SK-N-SH (cell line): ENCODE data around the gene RABEP2. TPM values are rescaled to one million over a fixed set of nuclear protein-coding genes. Genes with fewer than 3 reads are reported as not detected.

ENCODE experiments used
- CTCF ChIA-PET: fragments of 300-600, 350-600 bp; formaldehyde crosslinking; extraction: SDS; loops from one replicate; lab custom pipeline; 2021; lab: Yijun Ruan, JAX
- POLR2A ChIA-PET: fragments of 350-600 bp; sonication (Branson Sonifier 250); formaldehyde crosslinking; extraction: SDS; loops from one replicate; lab custom pipeline; 2020; ENCODE audit warnings: antibody characterized with exemption, inconsistent platforms; lab: Yijun Ruan, JAX
- DNase-seq: peaks from one replicate; pipeline ENCODE4 v3.0.0; 2012
- H2AFZ ChIP-seq: fragments of 200-600 bp; sonication (generic); 2 replicates; pipeline ENCODE4 v1.8.1; 2016; ENCODE audit warnings: antibody characterized with exemption, mild to moderate bottlenecking, low read depth
- H3F3A ChIP-seq: fragments of 200-600 bp; sonication (generic); replicated peaks from 2 replicates; pipeline ENCODE3; 2016; ENCODE audit warnings: antibody characterized with exemption, mild to moderate bottlenecking; ENCODE audit not compliant: insufficient read depth
- H3K27ac ChIP-seq, 2 experiments: fragments of 200-500 bp in 1 of 2; fragments of 200-600 bp in 1 of 2; sonication (Bioruptor generic) in 1 of 2; sonication (generic), shearing (Covaris generic) in 1 of 2; 2 replicates each; pipeline versions ENCODE4 v1.5.1 to v1.6.1; 2014 to 2016; ENCODE audit warnings: low read depth in 2 of 2, inconsistent platforms in 1 of 2, low read length in 1 of 2, mild to moderate bottlenecking in 1 of 2, mixed read lengths in 1 of 2
- H3K27me3 ChIP-seq: fragments of 200-600 bp; sonication (generic), shearing (Covaris generic); 2 replicates; pipeline ENCODE4 v1.6.1; 2016; ENCODE audit warnings: mixed run types; ENCODE audit not compliant: insufficient read depth
- H3K36me3 ChIP-seq, 2 experiments: fragments of 200-500 bp in 1 of 2; fragments of 200-600 bp in 1 of 2; sonication (Bioruptor generic) in 1 of 2; sonication (generic) in 1 of 2; replicated peaks in 1 of 2; 2 replicates each; pipeline versions ENCODE3 to v1.5.1; 2014 to 2016; ENCODE audit warnings: low read length in 1 of 2, mild to moderate bottlenecking in 1 of 2; ENCODE audit not compliant: insufficient read depth in 2 of 2, control insufficient read depth in 1 of 2
- H3K4me1 ChIP-seq, 2 experiments: fragments of 200-500 bp in 1 of 2; fragments of 200-600 bp in 1 of 2; sonication (Bioruptor generic) in 1 of 2; sonication (generic), shearing (Covaris generic) in 1 of 2; 2 replicates each; pipeline versions ENCODE4 v1.5.1 to v1.6.1; 2014 to 2016; ENCODE audit warnings: low read depth in 1 of 2, low read length in 1 of 2, mixed run types in 1 of 2; ENCODE audit not compliant: insufficient read depth in 2 of 2, control insufficient read depth in 1 of 2
- H3K4me2 ChIP-seq: fragments of 200-600 bp; sonication (generic), shearing (Covaris generic); 2 replicates; pipeline ENCODE4 v1.6.1; 2017; ENCODE audit warnings: mixed run types
- H3K4me3 ChIP-seq, 2 experiments: fragments of 200-500 bp in 1 of 2; fragments of 200-600 bp in 1 of 2; sonication (Bioruptor generic) in 1 of 2; sonication (generic), shearing (Covaris generic) in 1 of 2; 2 replicates each; pipeline versions ENCODE4 v1.5.1 to v1.8.1; 2014 to 2016; ENCODE audit warnings: low read depth in 2 of 2, inconsistent platforms in 1 of 2, low read length in 1 of 2, mild to moderate bottlenecking in 1 of 2, mixed read lengths in 1 of 2, moderate library complexity in 1 of 2
- H3K79me2 ChIP-seq: fragments of 200-600 bp; sonication (generic); 2 replicates; pipeline ENCODE4 v1.8.1; 2017; ENCODE audit warnings: mild to moderate bottlenecking; ENCODE audit not compliant: insufficient read depth
- H3K9ac ChIP-seq: fragments of 200-600 bp; sonication (generic); 2 replicates; pipeline ENCODE4 v1.6.1; 2017; ENCODE audit warnings: mixed run types
- H3K9me2 ChIP-seq: fragments of 200-600 bp; sonication (generic); 2 replicates; pipeline ENCODE4 v1.6.1; 2017; ENCODE audit warnings: mixed run types
- H3K9me3 ChIP-seq: fragments of 200-600 bp; sonication (generic); 2 replicates; pipeline ENCODE4 v1.6.1; 2017; ENCODE audit warnings: mixed run types, mild to moderate bottlenecking, moderate library complexity
- H4K20me1 ChIP-seq: fragments of 200-600 bp; sonication (generic); 2 replicates; pipeline ENCODE4 v1.6.1; 2017; ENCODE audit warnings: mild to moderate bottlenecking, mixed run types; ENCODE audit not compliant: insufficient read depth
- EP300 ChIP-seq, 2 experiments: IDR thresholded peaks; 2 replicates each; pipeline versions ENCODE4 v1.4.0 to v1.6.1; 2012; ENCODE audit warnings: borderline replicate concordance in 1 of 2, low read depth in 1 of 2, low read length in 1 of 2
- FOSL2 ChIP-seq: IDR thresholded peaks from 2 replicates; pipeline ENCODE4 v1.4.0; 2012; ENCODE audit warnings: low read depth, mild to moderate bottlenecking, moderate library complexity, borderline replicate concordance
- FOXJ3 ChIP-seq: sonication (generic); formaldehyde crosslinking; IDR thresholded peaks from 2 replicates; pipeline ENCODE4 v1.5.1; 2020; ENCODE audit warnings: mild to moderate bottlenecking, missing genetic modification reagents
- FOXM1 ChIP-seq: IDR thresholded peaks from 2 replicates; pipeline ENCODE4 v1.4.0; 2012; ENCODE audit warnings: low read depth, mild to moderate bottlenecking
- GATA2 ChIP-seq: sonication (generic); formaldehyde crosslinking; IDR thresholded peaks from 2 replicates; pipeline ENCODE4 v1.5.0; 2020; ENCODE audit warnings: mild to moderate bottlenecking, missing genetic modification reagents
- NRF1 ChIP-seq: IDR thresholded peaks from 2 replicates; pipeline ENCODE4 v1.6.1; 2012; ENCODE audit warnings: low read depth, mild to moderate bottlenecking, low read length
- POLR2AphosphoS5 ChIP-seq: IDR thresholded peaks from 2 replicates; pipeline ENCODE4 v1.6.1; 2012; ENCODE audit warnings: low read depth, low read length
- RAD21 ChIP-seq: IDR thresholded peaks from 2 replicates; pipeline ENCODE4 v1.6.1; 2012; ENCODE audit warnings: mild to moderate bottlenecking, low read length
- RFX5 ChIP-seq: IDR thresholded peaks from 2 replicates; pipeline ENCODE4 v1.6.1; 2012; ENCODE audit warnings: mild to moderate bottlenecking, improper control_type of control experiment, low read length
- SIN3A ChIP-seq: IDR thresholded peaks from 2 replicates; pipeline ENCODE4 v1.6.1; 2012; ENCODE audit warnings: low read depth, mild to moderate bottlenecking, low read length, moderate library complexity, borderline replicate concordance
- SMC3 ChIP-seq: IDR thresholded peaks from 2 replicates; pipeline ENCODE4 v1.6.1; 2012; ENCODE audit warnings: low read depth, low read length, improper control_type of control experiment
- TCF12 ChIP-seq: IDR thresholded peaks from 2 replicates; pipeline ENCODE4 v1.4.0; 2012
- TEAD4 ChIP-seq: IDR thresholded peaks from 2 replicates; pipeline ENCODE4 v1.4.0; 2012; ENCODE audit warnings: mild to moderate bottlenecking, borderline replicate concordance; ENCODE audit not compliant: insufficient read depth
- WGBS: methylation state at CpG from one replicate; pipeline ENCODE4 v1.1.6; 2017; ENCODE audit warnings: low lambda C conversion rate; 5-methylcytosine and 5-hydroxymethylcytosine counted together
- polyA plus RNA-seq, 3 experiments: library from polyadenylated mRNA; depleted of rRNA; stranded (reverse); fragments of >200 nt; gene quantifications; 2 replicates each; pipeline ENCODE4 v1.2.3, GENCODE V29; 2012
- TF ChIP-seq, protein P1 (sequence below): IDR thresholded peaks from 2 replicates; pipeline ENCODE4 v1.4.0; 2012; ENCODE audit warnings: low read depth, borderline replicate concordance
- TF ChIP-seq, protein P2 (sequence below): IDR thresholded peaks from 2 replicates; pipeline ENCODE4 v1.6.1; 2012; ENCODE audit warnings: mild to moderate bottlenecking, low read depth, low read length, moderate library complexity
- TF ChIP-seq, protein P3 (sequence below): IDR thresholded peaks from 2 replicates; pipeline ENCODE4 v1.4.0; 2012; ENCODE audit warnings: low read depth

The RABEP2 gene
- polyA plus RNA-seq, 1 of the 3 experiments (the other 2 are of a cell fraction) = 46.1 TPM

DNA sequence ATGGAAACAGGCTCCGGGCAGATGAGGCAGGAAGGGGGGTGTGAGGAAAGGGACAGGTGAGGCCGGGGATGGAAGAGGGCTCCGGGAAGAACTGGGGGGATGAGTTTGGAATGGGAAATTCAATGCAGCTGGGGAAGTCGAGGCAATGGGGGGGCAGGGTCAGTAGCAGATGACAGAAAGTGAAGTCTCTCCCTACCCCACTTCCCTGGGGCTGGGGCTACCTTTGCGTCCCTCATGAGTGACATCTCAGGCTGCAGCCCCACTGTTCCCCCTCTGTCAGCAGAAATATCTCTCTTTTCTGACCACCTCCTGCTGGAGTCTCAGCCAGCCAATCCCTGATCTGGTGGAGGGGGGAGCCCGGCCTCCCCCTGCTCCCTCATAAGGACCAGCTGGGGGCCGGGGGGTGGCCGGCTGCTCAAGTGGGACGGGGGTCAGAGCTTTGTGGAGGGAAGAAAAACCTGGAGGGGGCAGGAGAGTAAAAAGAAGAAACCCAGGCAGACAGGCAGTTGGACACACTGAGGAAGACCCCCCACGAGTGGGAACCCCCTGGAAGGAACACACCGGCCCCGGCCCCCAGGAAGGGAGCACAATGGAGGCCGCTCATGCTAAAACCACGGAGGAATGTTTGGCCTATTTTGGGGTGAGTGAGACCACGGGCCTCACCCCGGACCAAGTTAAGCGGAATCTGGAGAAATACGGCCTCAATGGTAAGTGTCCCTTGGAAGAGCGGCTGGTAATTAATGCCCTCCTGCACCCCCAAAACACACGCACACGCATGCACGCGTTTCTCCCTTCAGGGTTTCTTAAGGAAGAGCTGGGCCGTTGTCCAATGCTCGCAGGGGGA lies 46.7 kb downstream of the RABEP2 start, which contains the start of gene ATP2A1:
Gene ATP2A1 (plus strand): TSS at position 406 of the 844 bp plus-strand sequence. CDS start 184 bp downstream, at position 590.
- Histone ChIP-seq H3K36me3 (peaks cover 0 to 15% of the 10 kb centered on the region in 2 experiments), H2AFZ (peak within 1 kb of the TSS; percentile 90), H3K9me2 (no peaks in the 10 kb centered on the region), H3K9ac (peak within 1 kb of the TSS; percentile 79), H3K79me2 (no peaks in the 10 kb centered on the region), H3K4me3 (peak within 1 kb of the TSS; percentile 77 to 95), H3K4me2 (peak within 1 kb of the TSS; percentile 95), H3K27me3 (no peaks in the 10 kb centered on the region), H3K4me1 (peaks cover 0 to 14% of the 10 kb centered on the region in 2 experiments; a peak in 1 of 4 replicates), H3K27ac (peak within 1 kb of the TSS; percentile 24 to 78; a peak in 2 of 4 replicates), H4K20me1 (no peaks in the 10 kb centered on the region), H3K9me3 (no peaks in the 10 kb centered on the region), H3F3A (peaks cover 4% of the 10 kb centered on the region)
- CTCF ChIA-PET = interaction anchor here (0.8 to 2.1 kb wide), 2 partner anchors 41 to 67 kb away, joined by 3 to 9 read pairs; no protein-coding TSS in a partner anchor
- WGBS = 75% methylated on average over 24 of the region's 25 CpGs
- no peak for DNase-seq
- TF ChIP-seq, protein P1, sequence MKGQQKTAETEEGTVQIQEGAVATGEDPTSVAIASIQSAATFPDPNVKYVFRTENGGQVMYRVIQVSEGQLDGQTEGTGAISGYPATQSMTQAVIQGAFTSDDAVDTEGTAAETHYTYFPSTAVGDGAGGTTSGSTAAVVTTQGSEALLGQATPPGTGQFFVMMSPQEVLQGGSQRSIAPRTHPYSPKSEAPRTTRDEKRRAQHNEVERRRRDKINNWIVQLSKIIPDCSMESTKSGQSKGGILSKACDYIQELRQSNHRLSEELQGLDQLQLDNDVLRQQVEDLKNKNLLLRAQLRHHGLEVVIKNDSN = no peak
- no peak for TF ChIP-seq NRF1
- no peak for TF ChIP-seq EP300 (IDR thresholded peaks at IDR 0.05; ENCODE audit: borderline replicate concordance in 1 of 2, low read depth in 1 of 2, low read length in 1 of 2)
- no peak for TF ChIP-seq POLR2AphosphoS5
- TF ChIP-seq, protein P2, sequence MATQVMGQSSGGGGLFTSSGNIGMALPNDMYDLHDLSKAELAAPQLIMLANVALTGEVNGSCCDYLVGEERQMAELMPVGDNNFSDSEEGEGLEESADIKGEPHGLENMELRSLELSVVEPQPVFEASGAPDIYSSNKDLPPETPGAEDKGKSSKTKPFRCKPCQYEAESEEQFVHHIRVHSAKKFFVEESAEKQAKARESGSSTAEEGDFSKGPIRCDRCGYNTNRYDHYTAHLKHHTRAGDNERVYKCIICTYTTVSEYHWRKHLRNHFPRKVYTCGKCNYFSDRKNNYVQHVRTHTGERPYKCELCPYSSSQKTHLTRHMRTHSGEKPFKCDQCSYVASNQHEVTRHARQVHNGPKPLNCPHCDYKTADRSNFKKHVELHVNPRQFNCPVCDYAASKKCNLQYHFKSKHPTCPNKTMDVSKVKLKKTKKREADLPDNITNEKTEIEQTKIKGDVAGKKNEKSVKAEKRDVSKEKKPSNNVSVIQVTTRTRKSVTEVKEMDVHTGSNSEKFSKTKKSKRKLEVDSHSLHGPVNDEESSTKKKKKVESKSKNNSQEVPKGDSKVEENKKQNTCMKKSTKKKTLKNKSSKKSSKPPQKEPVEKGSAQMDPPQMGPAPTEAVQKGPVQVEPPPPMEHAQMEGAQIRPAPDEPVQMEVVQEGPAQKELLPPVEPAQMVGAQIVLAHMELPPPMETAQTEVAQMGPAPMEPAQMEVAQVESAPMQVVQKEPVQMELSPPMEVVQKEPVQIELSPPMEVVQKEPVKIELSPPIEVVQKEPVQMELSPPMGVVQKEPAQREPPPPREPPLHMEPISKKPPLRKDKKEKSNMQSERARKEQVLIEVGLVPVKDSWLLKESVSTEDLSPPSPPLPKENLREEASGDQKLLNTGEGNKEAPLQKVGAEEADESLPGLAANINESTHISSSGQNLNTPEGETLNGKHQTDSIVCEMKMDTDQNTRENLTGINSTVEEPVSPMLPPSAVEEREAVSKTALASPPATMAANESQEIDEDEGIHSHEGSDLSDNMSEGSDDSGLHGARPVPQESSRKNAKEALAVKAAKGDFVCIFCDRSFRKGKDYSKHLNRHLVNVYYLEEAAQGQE = no peak
- TF ChIP-seq FOXM1 = no peak
- TF ChIP-seq FOSL2 = no peak
- no peak for TF ChIP-seq RAD21
- no peak for TF ChIP-seq TEAD4
- no peak for TF ChIP-seq FOXJ3 (CRISPR knock-in tag)
- no peak for TF ChIP-seq TCF12
- TF ChIP-seq RFX5 = no peak
- no peak for TF ChIP-seq SIN3A
- TF ChIP-seq, protein P3, sequence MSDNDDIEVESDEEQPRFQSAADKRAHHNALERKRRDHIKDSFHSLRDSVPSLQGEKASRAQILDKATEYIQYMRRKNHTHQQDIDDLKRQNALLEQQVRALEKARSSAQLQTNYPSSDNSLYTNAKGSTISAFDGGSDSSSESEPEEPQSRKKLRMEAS = no peak
- no peak for TF ChIP-seq GATA2
- no peak for TF ChIP-seq SMC3
- POLR2A ChIA-PET = interaction anchor here (1.1 to 1.9 kb wide), 4 partner anchors 12 to 55 kb away, joined by 3 to 7 read pairs (median 4); no protein-coding TSS in a partner anchor
